Dedifferentiated amniotic fluid mesenchymal stem cell (primary cell): Measurements from ENCODE around the gene UST.
A peak's percentile ranks its signal among the peaks of the same experiment; 100 is the strongest.

Experiments
- DNase-seq: peaks from one replicate; pipeline ENCODE4 v3.0.0-alpha.2; 2016; ENCODE audit errors: extremely low spot score

UST gene, protein sequence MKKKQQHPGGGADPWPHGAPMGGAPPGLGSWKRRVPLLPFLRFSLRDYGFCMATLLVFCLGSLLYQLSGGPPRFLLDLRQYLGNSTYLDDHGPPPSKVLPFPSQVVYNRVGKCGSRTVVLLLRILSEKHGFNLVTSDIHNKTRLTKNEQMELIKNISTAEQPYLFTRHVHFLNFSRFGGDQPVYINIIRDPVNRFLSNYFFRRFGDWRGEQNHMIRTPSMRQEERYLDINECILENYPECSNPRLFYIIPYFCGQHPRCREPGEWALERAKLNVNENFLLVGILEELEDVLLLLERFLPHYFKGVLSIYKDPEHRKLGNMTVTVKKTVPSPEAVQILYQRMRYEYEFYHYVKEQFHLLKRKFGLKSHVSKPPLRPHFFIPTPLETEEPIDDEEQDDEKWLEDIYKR

DNA sequence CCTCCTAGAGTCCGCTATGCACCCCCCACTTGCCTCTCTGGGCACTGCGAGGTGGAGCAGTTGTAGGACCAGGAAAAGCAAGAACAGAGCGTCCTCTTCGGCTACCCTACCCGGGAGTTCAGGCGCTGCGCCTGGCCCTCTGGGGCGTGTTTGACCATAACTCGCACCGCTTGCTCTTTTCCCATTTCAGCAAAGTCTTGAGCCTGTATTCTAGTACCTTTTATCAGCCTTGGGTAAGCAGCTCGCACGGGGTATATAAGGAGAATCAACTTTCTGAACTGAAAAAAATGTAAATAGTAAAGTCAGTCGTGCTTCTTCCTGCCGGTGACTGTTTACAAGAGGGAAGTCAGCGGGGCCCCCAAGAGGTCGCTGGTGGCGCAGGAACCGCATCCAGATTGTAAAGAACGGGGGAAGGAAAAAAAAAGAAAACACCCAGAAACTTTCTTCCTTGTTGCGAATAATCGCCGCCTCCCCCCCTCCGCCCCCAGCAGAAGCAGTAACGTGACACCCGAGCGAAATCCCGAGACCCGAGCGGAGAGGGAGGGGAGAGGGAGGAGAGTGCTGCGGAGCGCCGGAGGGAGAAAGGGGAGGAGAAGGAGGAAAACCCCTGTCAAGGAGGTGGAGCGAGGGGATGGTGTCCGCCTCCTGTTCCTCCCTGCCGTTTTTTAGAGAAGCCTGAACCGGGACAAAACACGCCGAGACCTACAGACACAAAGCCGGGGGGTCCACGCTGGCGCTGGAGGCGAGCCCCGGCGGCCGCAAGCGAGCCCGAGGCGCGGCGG, at the start of gene UST:
TSS of gene UST (plus strand) at position 668 of the 782 bp plus-strand sequence. CDS start 401 bp downstream, outside the sequence.
- DNase-seq, result peak; percentile 93

DNA sequence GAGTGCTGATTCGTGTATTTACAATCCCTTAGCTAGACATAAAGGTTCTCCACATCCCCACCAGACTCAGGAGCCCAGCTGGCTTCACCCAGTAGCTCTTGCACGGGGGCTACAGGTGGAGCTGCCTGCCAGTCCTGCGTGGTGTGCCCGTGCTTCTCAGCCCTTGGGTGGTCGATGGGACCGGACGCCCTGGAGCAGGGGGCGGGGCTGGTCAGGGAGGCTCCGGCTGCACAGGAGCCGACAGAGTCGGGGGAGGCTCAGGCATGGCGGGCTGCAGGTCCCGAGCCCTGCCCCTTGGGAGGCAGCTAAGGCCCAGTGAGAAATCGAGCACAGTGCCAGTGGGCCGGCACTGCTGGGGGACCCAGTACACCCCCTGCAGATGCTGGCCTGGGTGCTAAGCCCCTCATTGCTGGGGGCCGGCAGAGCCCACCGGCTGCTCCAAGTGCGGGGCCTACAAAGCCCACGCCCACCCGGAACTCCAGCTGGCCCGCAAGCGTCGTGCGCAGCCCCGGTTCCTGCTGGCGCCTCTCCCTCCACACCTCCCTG, 48.9 kb upstream of the UST start:
- no peak for DNase-seq

DNA sequence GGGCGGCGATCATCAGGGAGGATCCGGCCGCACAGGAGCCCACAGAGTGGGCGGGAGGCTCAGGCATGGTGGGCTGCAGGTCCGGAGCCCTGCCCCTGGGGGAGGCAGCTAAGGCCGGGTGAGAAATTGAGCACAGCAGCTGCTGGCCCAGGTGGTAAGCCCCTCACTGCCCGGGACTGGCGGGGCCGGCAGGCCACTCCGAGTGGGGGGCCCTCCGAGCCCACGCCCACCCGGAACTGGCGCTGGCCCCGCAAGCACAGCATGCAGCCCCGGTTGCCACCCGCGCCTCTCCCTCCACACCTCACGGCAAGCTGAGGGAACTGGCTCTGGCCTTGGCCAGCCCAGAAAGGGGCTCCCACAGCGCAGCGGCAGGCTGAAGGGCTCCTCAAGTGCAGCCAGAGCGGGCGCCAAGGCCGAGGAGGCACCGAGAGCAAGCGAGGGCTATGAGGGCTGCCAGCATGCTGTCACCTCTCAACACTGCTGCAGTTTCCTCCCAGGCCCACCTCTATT, 48.1 kb upstream of the UST start:
- DNase-seq, result no peak

DNA sequence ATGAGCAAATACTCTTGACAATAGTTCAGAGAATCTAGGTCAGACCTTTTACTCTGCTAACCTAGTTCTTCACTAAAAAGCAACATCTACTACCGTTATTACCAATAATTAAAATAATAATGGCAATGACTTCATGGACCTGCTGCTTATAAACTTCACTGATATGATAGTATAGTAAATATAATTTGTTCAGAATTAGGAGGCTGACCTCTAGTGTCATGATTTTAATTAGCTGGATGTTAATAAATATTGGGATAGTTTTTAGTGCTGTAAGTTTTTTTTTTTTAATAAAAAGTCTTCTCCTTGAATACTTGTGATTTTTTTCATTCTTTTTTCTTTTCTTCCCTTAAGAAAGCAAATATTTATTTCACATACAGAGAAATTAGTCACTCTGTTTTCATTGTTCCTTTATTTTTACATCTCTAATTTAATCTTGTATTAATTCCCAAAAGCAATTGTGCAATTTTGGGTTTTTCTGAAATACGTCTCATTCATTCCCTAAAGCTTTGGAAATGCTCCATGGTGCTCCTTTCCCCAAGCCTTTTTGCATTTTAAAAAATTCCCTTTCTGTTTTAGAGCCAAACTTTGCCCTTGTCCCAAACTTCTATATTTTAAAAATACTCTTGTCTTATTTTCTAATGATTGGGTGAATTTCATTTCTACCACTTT, 46.6 kb upstream of the UST start:
- no peak for DNase-seq

DNA sequence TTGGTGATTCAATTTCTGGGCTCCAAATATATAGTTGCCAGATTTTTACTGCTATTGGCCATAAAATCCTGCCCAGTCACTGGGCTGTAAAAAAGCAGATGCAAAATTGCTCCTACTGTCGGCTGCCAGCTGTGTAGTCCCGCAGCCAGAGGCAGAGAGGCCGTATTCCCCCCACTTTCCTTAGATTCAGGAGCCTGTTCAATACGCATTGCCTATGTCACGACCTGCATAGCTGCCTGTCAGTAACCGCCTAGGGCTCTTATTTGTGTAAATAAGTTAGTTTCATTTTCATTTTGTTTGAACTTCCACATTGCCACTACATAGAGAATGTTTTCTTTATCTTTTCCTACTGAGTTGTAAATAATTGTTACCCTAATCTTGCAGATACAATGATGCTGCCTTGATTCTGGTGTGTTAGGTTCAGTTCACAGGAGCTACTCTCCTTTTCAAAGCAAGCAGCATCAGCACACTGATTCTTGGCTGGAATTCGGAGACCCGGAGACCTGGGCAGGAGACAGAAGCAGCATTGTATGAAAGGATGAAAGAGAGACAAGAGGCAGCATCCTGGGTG, 46.0 kb upstream of the UST start:
- DNase-seq, result peak; percentile 45

DNA sequence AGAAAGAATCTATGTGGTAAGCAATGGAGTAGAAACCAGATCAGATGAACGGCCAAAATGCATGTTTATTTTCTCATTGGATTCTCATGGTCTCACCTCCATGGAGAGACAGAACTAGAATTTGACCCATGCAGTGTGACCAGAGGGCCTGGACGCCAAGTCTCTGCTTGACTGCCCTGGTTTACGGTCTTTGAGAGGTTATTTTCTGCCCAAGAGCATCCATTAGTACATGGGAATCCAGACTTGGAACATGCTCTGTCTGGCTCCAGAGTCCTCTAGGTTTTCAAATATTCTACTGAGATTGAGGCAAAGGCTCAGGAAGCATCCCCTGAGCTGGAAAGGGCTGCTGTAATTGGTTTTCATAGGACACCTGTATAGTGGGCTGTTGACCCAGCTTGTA, 45.5 kb upstream of the UST start:
- no peak for DNase-seq

DNA sequence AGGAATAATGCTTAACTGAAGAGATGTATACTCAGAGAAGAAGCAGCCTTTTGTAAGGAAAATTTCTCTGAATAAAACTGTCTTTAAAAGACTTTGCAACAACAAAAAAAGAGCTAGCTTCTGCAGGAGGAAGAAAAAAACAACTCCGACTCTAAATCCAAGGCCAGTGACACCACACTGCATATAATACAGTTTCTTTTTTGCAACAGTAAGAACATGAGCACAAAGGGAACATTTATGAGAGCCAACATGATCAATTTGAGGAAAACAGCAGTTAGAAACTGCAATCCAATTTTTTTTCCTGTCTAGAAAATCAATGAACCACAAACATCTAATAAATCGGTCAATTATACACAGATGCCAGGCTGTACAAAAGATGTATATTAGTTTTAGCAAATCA, 42.9 kb upstream of the UST start:
- no peak for DNase-seq

DNA sequence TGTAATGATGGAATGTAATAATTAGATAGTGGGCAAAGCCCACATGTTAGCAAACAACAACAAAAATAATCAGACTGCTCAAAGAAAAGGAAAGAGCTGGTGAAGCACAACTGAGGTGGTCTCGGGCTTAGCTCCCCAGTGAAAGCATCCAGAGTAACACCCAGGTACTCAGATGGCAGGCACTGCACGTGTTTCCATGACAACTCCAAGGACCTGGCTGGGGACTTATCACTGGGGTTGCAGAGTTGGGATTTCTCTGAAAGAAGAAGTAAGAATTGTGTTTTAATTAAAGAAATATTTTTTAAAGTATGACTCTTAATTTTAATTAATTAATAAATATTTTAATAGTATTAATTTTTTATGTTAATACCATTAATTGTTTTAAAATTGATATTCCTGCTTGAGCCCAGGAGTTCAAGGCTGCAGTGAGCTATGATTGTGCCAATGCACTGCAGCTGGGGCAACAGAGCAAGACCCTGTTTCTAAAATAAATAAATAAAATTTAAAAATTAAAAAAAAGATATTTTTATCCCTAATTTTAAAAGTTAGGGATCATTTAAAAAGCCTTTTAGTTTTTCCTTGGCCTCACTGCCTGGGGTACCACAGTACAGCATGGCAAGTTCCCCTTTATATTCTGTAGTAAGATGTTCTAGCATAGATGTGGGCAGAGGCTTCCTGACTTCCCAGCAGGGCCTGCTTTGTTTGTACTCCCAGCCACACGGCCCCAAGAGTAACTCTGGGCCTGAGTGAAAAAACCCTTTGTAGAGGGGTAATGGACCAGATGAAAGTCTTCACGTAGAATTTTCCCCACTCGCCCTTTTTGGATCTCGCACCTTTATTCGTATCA, 42.2 kb upstream of the UST start:
- no peak for DNase-seq

DNA sequence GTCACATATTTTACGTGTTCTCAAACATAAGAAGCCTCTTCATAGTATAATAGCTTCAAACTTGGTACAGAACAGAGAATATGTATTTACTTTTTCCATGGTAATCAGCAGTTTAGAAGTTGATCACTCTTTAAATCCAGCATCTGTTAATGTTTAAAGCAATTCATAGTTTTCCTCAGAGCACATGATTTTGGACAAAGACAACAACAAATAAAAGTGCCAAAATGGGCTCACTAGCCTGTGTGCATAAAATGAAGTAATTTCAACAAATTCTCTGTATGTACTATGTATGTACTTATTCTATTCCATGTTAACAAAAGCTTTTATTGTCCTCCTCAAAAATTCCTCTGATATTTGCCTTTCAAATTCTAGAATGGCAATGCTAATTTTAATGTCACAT, 38.1 kb upstream of the UST start:
- no peak for DNase-seq

DNA sequence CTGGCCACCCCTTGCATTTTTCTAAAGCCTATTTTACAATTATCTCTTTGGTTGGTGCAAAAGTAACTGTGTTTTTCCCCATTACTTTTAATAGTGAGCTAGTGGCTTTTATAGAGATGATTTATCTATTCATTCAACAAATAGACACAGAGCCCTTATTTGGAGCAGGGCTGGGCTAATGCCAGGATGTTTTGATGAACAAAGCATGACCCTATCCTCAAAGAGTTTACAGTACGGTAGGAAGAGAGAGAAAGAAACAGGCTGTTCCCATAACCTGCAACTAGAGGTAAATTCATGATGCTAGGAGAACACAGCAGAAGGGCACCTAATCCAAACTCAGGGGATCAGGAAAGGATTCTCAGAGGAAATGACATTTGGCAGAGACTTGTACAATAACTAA, 37.3 kb upstream of the UST start:
- no peak for DNase-seq

DNA sequence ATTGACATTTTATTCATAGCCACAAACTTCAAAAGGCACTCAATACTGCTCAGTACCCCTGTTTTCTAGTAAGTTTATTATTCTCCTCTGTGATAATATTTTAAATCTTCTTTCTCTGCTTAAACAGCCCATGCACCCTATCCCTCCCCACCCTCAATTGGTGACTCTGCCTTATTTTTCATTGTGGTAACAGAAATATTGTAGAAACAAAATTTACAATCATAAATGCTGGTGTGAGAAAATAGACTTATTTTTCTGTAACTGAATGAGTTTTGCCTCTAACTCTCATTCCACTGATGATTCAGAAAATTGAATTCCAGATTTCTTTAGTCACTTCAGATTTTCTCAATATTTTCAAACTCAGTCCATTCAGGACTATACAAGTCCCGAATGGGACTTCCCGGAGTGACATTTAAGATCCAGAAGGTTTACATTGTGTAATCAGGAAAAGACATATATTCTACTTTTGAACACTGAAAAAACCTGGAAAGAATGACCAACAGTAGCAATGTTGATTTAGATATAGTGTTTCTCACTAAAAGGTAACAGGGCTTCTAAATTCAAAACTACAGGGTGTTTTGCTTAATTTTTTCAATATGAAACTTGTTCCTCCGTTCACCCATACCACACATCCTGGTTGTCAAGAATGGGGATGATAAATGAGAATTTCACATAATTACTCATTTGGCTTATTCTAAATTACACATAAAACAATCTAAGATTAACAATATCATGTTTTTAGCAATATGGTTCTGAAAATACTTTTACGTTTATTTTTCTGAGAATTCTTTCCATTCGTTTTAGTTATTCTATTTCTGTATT, 34.8 kb upstream of the UST start:
- no peak for DNase-seq

DNA sequence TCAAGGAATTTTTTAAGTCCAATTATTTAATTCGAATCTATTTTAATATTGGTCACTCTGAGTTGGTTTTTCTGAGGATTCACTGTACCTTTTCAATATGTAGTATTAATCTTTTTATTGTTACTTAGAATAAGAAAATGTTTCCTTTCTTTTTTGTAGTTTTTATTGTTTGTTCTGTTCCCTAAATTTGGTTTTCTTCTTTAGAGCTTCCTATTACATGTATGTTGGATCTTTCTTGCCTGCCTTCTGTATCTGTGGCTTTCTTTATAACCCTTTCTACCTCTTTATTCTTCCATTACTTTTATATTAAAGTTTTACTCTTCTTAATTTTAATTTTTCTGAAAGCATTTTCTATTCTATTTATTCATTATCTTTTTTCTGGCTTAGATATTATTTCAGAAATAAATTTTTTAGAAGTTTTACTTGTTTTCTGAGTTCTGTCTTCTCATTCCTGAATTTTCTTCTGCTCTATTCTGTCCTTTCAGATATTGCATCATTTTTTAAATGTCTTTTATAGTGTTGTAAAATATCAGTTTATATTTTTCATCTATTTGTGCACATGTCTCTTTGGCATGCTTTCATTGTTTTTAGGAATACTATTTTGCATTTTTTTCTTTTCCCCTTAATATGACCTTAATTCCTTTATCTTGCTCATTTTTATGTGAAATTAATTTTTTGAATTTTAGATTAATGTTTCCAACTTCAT, 33.6 kb upstream of the UST start:
- no peak for DNase-seq

DNA sequence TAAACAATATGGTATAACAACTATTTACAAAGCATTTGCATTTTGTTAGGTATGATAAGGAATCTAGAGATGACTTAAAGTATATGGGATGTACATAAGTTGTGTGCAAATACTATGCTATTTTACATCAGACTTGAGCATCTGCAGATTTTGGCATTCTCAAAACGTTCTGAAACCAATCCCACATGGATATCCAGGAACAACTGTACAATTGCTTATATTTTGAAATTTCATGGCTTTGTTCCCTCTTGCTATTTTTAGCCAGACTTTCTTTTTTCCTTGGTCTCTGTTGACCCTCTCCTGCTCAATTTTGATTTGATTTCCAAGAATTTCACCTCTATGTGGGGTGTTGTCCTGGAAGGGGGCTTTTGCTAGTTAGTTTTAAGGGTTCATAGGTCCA, 32.9 kb upstream of the UST start:
- DNase-seq, result no peak

DNA sequence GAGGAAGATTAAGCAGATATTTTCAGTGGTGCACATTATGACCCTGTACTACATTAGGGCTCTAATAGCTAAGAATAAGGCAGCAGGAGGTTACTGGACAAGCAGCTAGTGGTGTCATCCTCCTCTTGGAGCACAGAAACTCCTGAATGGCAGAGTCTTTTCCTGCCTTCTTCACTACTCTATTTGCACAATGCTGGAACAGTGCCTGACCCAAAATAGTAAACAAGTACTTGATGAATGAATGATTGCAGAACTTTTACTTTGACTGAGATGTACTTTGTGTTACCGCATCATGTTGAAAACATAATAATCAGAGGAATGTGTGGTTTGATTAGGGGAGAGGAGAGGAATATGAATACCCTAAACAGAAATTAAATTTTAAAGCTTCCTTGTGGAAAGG, 30.0 kb upstream of the UST start:
- DNase-seq, result no peak

DNA sequence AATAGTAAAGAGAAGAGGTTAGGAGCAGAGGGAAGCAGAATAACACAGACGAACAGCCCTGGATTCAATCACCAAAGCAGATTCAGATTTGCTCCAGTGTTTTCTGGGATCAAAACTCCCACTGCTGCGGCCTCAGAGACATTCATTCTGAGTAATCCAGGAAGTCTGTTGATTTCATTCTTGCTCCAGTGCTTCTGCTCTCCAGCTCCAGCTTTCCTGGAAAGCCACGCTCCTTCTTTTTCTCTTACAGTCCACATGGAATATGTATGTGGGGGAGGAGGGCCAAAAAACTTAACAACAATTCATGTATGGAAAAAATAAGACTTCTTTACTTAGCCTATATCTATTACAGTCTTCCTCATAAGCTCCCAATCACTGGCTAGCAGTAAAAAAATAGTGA, 26.4 kb upstream of the UST start:
- no peak for DNase-seq

DNA sequence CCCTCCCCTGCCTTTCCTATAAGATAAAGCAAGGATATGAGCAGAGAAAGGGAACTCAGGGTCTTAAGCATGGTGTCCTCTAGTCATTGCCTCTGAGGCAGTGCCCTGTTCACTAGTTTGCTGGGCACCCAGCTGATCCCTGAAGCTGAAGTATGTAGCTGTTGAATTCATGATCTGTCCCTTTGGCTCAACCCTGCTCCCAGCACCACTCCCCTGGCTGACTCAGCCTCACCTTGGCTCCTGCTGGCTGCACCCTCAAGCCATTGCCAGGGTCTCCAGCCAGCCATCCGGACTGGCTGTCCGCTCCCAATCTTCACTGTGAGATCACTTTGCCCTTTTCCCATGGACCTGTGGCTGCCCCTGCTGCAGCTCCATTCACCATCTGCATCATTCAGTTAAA, 25.9 kb upstream of the UST start:
- DNase-seq, result no peak

DNA sequence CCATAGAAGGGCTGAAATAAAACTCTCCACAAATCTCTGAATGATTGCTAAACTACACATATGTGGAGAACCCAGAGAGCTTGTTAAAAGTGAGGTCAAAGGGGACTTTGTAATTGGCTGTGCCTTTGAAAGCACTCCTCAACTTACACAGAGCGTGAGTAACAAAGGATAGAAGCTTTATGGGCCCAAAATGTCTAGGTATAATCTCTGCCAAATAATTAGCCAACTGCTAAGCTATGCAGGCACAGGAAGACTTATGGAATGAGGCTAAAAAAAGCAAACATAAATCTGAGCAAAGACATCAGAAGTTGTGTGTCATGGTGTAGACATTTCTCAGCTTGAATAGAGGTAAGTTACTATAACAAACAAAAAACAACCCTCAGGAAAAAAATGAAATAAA, 23.3 kb upstream of the UST start:
- peak; percentile 77 for DNase-seq

DNA sequence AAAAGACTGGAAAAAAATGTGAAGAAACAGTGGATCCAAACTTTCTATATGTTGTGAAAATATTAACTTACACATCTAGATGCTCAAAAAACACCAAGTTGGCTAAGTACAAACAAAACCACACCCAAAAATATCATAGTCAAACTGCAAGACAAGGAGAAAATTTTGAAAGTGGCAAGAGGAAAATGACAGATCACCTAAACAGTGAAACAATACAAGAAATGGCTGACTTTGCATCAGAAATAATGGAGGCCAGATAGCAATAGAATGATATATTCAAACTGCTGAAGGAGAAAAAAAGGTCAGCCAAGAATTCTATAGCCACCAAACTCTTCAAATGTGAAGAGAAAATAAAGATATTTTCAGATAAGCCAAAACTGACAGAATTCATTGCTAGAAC, 22.4 kb upstream of the UST start:
- DNase-seq, result no peak

DNA sequence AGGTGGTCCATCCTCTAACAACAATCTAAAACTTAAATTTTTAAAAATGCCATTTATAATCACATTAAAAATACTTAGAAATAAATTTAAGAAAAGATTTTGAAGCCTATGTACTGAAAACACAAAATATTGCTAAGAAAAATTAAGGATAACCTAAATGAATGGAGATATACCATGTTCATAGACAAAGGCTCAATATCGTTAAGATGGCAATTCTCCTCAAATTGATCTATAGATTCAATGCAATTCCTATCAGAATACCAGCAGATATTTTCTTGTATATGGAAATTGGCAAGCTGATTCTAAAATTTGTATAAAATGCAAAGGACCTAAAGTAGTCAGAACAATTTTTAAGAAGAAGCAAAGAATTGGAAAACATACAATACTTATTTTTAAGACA, 19.7 kb upstream of the UST start:
- no peak for DNase-seq
